Measurements from ENCODE around the gene STXBP1. TPM values are rescaled to one million over a fixed set of nuclear protein-coding genes. Genes with fewer than 3 reads are reported as not detected.
A peak's percentile ranks its signal among the peaks of the same experiment; 100 is the strongest.

Gene STXBP1
- total RNA-seq, 2 experiments from 2014 or later: 17.4 to 17.8 TPM

DNA sequence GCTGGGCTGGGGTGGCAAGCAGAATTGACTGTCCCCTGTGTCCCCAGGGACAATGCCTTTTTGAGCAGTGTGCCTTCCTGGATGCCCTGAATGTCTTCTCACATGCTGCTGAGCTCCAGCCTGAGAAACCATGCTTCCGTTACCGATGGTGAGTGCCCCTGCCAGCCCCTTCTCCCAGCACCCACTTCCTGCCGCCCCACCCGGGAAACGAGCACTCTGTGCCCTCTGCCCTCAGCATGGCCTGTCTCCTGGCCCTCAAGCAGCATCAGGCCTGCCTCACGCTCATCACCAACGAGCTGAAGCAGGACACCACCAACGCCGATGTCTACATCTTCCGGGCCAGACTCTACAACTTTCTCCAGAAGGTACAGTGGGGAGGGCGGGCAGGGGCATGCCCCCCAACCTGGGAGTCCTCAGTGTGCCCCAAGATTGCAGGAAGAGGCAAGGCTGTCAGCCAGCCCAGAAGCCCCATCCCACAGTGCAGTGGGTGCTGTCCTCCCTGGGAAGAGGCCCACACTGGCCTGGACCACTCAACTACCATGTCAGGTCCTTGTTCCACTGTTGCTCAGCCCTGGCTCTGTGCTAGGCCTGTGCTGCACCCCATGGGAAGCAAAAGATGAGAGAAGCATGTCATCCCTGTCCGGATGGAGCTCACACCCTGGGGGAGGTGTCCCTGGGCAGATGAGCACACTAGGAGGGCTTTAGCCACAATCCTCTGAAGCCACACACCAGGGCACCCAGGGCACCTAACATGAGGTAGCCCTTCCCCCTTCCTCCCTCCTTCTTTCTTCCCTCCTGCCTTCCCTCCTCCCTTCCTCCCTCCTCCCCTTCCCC, 108.2 kb downstream of the STXBP1 start:
- peaks cover 28% of the 10 kb centered on the region for H3K4me1 Mint-ChIP-seq (ENCODE audit: low read depth)
- intact Hi-C loops (cut with micrococcal nuclease): no loop called here
- H3K9me3 Mint-ChIP-seq: no peaks in the 10 kb centered on the region
- CTCF ChIA-PET: interaction anchor here (1.2 to 1.5 kb wide), 2 partner anchors 13 to 14 kb away, joined by 3 to 4 read pairs; partner anchors contain the start of gene TOR2A
- no peaks in the 10 kb centered on the region for H3K27me3 Mint-ChIP-seq (ENCODE audit: low read depth)
- peaks cover 2% of the 10 kb centered on the region for H3K36me3 Mint-ChIP-seq (ENCODE audit: low read depth)
- H3K4me3 Mint-ChIP-seq: peak overlapping the region; percentile 29
- peak; percentile 27 for DNase-seq
- peak overlapping the region; percentile 50 for H3K27ac Mint-ChIP-seq

DNA sequence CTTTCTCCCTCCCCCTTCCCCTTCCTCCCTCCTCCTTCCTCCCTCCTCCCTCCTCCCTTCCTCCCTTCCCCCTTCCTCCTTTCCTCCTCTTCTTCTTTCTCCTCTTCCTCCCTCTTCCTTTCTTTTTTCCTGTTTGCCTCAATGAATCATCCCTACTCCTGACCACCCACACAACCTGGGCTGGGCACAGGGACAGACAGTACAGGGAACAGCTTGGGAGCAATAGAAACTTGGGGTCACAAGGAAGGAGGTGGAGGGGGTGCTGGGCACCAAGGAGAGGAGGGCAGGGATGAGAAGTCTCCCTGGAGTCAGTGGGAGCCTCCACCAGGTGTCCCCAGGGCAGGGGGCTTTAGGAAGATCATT, 108.8 kb downstream of the STXBP1 start:
- Mint-ChIP-seq H3K4me3 (no peak overlapping the region), H3K4me1 (ENCODE audit: low read depth) (peaks cover 28% of the 10 kb centered on the region), H3K9me3 (no peaks in the 10 kb centered on the region), H3K27me3 (ENCODE audit: low read depth) (no peaks in the 10 kb centered on the region), H3K36me3 (ENCODE audit: low read depth) (no peaks in the 10 kb centered on the region), H3K27ac (no peak overlapping the region)
- CTCF ChIA-PET: interaction anchor here (1.2 kb wide), 1 partner anchor 14 kb away, joined by 4 read pairs; the partner anchor contains the start of gene TOR2A
- intact Hi-C loops (cut with micrococcal nuclease): no loop called here
- no peak for DNase-seq

DNA sequence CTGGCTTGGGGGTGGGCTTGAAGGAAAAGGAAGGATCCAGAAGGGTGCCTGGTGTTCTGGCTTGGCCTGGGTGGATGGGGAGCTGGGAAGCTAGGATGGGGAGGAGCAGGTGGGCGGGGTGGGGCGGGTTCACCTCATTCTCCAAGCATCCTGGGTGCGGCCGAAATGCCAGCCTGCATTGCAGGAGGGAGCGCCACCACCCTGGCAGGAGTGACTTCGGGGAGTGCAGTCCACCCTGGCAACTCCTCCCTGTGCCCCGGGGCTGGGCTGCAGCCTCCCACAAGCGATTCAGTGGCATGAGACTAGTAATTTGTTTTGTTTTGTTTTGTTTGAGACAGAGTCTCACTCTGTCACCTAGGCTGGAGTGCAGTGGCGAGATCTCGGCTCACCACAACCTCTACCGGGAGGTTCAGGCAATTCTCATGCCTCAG, 109.3 kb downstream of the STXBP1 start:
- no peak for DNase-seq
- no peak overlapping the region for H3K27ac Mint-ChIP-seq
- no peak overlapping the region for H3K4me3 Mint-ChIP-seq
- no peaks in the 10 kb centered on the region for H3K27me3 Mint-ChIP-seq (ENCODE audit: low read depth)
- intact Hi-C loops (cut with micrococcal nuclease): no loop called here
- H3K9me3 Mint-ChIP-seq: no peaks in the 10 kb centered on the region
- CTCF ChIA-PET: interaction anchor here (0.8 to 1.0 kb wide), 2 partner anchors 136 to 153 kb away, joined by 3 read pairs; a partner anchor contains a TSS
- peaks cover 22% of the 10 kb centered on the region for H3K4me1 Mint-ChIP-seq (ENCODE audit: low read depth)
- H3K36me3 Mint-ChIP-seq (ENCODE audit: low read depth): no peaks in the 10 kb centered on the region

DNA sequence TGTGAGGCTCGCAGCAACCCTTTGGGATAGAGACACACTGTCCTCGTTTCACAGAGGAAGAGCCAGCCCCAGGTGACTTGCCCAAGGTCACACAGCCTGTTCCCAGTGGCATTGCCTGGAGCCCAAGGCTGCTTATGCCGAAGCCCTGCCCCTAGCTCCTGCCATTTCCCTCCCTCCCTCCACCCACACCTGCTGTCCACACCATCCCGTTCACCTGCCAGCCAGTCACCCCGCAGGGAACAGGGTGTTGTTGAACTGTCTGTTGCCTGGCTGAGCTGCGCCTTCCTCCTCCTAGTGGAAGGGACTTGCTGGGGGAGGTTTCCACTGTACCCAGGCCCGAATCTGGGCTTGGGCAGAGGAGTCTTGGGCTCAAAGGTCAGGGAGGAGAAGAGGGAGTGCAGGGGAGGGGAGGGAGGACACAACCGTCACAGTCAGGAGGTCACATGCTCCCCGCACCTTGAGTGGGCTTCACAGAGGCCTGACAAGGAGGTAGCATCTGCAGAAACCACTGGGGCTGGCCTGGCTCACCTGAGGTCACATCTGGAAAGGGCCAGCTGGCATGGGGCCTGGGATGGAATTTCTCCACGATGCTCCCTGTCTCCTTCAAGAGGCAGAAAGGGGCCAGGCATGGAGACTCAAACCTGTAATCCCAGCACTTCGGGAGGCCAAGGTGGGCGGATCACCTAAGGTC, 110.1 kb downstream of the STXBP1 start:
- Mint-ChIP-seq H3K36me3 (ENCODE audit: low read depth) (no peaks in the 10 kb centered on the region), H3K27ac (no peak overlapping the region), H3K4me3 (no peak overlapping the region), H3K9me3 (no peaks in the 10 kb centered on the region), H3K4me1 (ENCODE audit: low read depth) (peaks cover 22% of the 10 kb centered on the region), H3K27me3 (ENCODE audit: low read depth) (no peaks in the 10 kb centered on the region)
- CTCF ChIA-PET: interaction anchor here (0.8 to 1.0 kb wide), 2 partner anchors 137 to 154 kb away, joined by 3 read pairs; a partner anchor contains a TSS
- no peak for DNase-seq
- intact Hi-C loops (cut with micrococcal nuclease): no loop called here

DNA sequence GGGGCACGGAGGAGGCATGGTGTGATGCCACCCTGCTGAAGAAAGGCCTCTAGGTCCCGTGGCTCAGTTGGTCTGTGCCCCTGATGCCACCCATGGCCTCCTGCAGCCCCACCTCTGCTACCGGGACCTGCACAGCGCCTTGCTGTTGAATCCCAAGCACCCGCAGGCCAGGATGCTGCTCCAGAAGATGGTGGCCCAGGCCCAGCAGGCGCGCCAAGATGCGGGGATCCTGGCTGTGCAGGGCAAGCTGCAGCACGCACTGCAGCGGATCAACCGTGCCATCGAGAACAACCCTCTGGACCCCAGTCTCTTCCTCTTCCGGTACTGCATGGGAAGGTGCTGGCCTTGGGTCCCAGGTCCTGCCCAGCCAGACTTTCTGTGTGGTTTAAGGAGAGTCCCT, 110.9 kb downstream of the STXBP1 start:
- CTCF ChIA-PET: no interaction called here
- H3K27ac Mint-ChIP-seq: no peak overlapping the region
- H3K9me3 Mint-ChIP-seq: no peaks in the 10 kb centered on the region
- intact Hi-C loops (cut with micrococcal nuclease): no loop called here
- no peaks in the 10 kb centered on the region for H3K27me3 Mint-ChIP-seq (ENCODE audit: low read depth)
- no peak overlapping the region for H3K4me3 Mint-ChIP-seq
- peaks cover 22% of the 10 kb centered on the region for H3K4me1 Mint-ChIP-seq (ENCODE audit: low read depth)
- no peak for DNase-seq
- H3K36me3 Mint-ChIP-seq (ENCODE audit: low read depth): no peaks in the 10 kb centered on the region

DNA sequence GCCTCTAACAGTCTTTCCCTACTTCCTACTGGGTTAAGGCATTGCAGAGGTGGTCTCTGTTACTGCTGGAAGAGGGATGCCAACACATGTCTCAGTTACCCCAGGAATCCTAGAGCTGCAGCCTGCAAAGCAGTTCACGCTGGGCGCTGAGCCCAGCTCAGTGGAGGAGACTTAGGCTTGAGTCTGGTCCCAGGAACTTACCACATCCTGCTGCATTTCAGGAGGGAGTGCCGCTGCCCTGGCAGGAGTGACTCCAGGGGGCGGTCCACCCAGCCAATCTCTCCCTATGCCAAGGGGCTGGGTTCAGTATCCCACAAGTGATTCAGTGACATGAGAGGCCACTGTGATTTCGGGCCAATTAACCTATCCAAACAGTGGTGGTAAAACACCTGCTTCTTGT, 111.4 kb downstream of the STXBP1 start:
- no peak for DNase-seq
- no peaks in the 10 kb centered on the region for H3K36me3 Mint-ChIP-seq (ENCODE audit: low read depth)
- peaks cover 22% of the 10 kb centered on the region for H3K4me1 Mint-ChIP-seq (ENCODE audit: low read depth)
- intact Hi-C loops (cut with micrococcal nuclease): no loop called here
- H3K4me3 Mint-ChIP-seq: no peak overlapping the region
- H3K27ac Mint-ChIP-seq: no peak overlapping the region
- no peaks in the 10 kb centered on the region for H3K9me3 Mint-ChIP-seq
- no peaks in the 10 kb centered on the region for H3K27me3 Mint-ChIP-seq (ENCODE audit: low read depth)
- CTCF ChIA-PET: interaction anchor here (0.7 kb wide), 1 partner anchor 12 kb away, joined by 4 read pairs; the partner anchor contains the start of gene TOR2A

DNA sequence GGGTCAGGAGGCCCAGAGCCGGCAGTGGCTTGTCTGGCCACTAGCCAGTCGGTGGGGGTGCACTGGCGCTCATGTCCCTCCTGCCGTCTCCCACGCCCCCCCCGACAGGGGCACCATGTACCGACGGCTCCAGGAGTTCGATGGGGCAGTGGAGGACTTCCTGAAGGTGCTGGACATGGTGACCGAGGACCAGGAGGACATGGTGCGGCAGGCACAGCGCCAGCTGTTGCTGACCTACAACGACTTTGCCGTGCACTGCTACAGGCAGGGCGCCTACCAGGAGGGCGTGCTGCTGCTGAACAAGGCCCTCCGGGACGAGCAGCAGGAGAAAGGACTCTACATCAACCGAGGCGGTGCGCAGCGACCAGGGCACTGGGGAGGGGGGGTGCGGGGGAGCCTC, 111.9 kb downstream of the STXBP1 start:
- H3K4me3 Mint-ChIP-seq: no peak overlapping the region
- H3K27me3 Mint-ChIP-seq (ENCODE audit: low read depth): no peaks in the 10 kb centered on the region
- CTCF ChIA-PET: interaction anchor here (0.7 kb wide), 1 partner anchor 11 kb away, joined by 4 read pairs; the partner anchor contains the start of gene TOR2A
- peaks cover 22% of the 10 kb centered on the region for H3K4me1 Mint-ChIP-seq (ENCODE audit: low read depth)
- H3K9me3 Mint-ChIP-seq: no peaks in the 10 kb centered on the region
- no peaks in the 10 kb centered on the region for H3K36me3 Mint-ChIP-seq (ENCODE audit: low read depth)
- no peak for DNase-seq
- no peak overlapping the region for H3K27ac Mint-ChIP-seq
- intact Hi-C loops (cut with micrococcal nuclease): no loop called here

DNA sequence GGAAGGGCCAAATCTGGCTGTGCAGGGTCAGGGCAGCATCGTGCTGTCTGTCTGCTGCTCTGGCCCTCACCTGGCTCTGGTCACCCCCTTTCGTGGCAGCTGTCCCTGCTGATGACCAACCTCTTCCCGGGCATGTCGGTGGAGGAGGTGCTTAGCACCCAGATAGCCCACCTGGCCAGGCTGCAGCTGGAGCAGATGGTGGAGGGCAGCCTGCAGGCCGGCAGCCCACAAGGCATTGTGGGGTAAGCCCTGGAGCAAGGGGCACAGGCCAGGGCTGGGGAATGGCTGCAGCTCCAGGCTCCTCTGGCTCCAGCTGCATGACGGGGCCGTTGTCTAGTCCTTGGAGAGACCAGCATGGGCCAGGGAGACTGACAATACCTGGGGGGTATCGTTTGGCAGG, 114.8 kb downstream of the STXBP1 start:
- Mint-ChIP-seq H3K4me1 (ENCODE audit: low read depth) (peaks cover under 1% of the 10 kb centered on the region), H3K27ac (no peak overlapping the region), H3K9me3 (no peaks in the 10 kb centered on the region), H3K27me3 (ENCODE audit: low read depth) (no peaks in the 10 kb centered on the region), H3K4me3 (no peak overlapping the region), H3K36me3 (ENCODE audit: low read depth) (no peaks in the 10 kb centered on the region)
- no peak for DNase-seq
- intact Hi-C loops (cut with micrococcal nuclease): no loop called here
- CTCF ChIA-PET: no interaction called here

DNA sequence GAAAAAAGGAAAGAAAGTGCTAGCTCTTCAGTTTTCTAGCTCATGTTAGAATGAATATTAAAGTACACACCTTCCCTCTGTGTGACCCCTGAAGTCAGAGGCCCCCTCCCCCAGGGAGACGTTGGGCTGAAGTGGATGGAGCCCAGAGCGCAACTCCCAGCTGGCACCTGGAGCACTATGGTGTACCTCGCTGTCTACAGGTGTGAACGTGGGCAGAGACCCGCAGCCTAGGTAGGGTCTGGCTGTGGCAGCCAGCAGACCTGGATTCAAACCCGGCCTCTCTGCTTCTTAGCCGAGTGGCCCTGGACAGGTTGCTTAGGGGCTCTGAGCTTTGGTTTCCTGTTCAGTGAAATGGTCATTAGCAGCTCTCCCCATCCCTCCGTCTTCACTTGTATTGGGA, 116.7 kb downstream of the STXBP1 start:
- Mint-ChIP-seq H3K27me3 (ENCODE audit: low read depth) (no peaks in the 10 kb centered on the region), H3K27ac (no peak overlapping the region), H3K4me3 (no peak overlapping the region), H3K36me3 (ENCODE audit: low read depth) (no peaks in the 10 kb centered on the region), H3K9me3 (no peaks in the 10 kb centered on the region), H3K4me1 (ENCODE audit: low read depth) (peaks cover 3% of the 10 kb centered on the region)
- no peak for DNase-seq
- CTCF ChIA-PET: interaction anchor here (1.2 to 1.3 kb wide), 2 partner anchors 192 to 225 kb away, joined by 3 to 4 read pairs; no protein-coding TSS in a partner anchor
- intact Hi-C loops (cut with micrococcal nuclease): no loop called here

DNA sequence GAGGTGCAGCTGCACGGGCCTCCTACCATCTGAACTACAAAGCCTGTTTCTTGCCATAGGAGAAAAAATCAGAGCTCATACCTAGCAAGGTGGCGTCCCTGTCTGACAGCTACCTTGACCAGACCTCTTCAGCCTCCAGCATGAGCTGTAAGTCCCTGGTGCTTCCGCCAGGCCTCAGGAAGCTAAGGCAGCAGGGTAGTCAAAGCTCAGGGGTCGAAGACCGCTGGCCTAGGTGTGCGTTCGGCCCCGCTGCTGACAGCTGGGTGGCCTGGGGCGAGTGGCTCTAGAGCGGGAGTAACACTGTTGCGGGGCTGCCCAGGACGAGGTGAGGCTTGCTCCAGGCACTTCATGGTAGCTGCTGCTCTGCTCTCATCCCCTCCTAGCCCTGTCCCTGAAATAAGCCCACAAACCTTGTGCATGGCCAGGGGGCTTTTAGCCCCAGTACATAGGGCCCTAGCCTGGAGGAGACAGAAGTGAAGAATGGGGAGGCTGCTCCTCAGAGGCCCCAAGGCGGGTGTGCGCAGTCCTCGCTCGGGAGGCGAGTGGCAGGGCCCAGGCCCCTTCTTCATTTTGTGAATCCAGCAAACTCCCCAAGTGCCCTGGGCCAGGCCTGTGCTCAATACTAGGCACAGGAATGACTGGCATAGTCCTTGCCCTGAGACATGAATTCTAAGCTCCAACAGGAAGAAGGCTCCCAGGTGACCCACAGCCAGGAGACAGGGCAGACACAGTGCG, 117.6 kb downstream of the STXBP1 start:
- H3K36me3 Mint-ChIP-seq (ENCODE audit: low read depth): no peaks in the 10 kb centered on the region
- CTCF ChIA-PET: interaction anchor here (0.9 to 1.3 kb wide), 3 partner anchors 119 to 226 kb away, joined by 3 to 4 read pairs (median 3); no protein-coding TSS in a partner anchor
- intact Hi-C loops (cut with micrococcal nuclease): no loop called here
- no peak overlapping the region for H3K27ac Mint-ChIP-seq
- DNase-seq: no peak
- no peak overlapping the region for H3K4me3 Mint-ChIP-seq
- no peaks in the 10 kb centered on the region for H3K9me3 Mint-ChIP-seq
- peaks cover 8% of the 10 kb centered on the region for H3K4me1 Mint-ChIP-seq (ENCODE audit: low read depth)
- no peaks in the 10 kb centered on the region for H3K27me3 Mint-ChIP-seq (ENCODE audit: low read depth)

DNA sequence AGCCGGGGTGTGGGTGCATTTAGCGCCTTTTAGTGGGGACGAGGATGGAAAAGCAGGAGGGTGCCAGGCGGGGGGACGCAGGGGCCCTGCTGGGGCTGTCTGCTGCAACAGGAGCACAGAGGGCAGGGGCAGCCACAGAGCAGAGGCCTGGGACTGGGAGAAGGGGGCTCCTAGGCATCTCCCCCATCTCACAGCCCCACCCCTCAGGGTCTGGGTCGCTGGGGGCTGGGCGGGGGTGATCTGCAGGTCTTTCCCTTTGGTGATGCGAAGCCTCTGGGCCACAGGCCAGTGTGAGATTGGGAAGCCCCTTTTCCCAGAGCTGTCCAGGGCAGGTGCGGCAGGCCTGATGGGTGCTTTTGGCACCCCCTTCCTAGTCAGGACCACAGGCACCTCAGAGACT, 118.2 kb downstream of the STXBP1 start:
- CTCF ChIA-PET: interaction anchor here (0.6 kb wide), 2 partner anchors 143 to 155 kb away, joined by 3 to 4 read pairs; no protein-coding TSS in a partner anchor
- intact Hi-C loops (cut with micrococcal nuclease): no loop called here
- H3K4me3 Mint-ChIP-seq: no peak overlapping the region
- H3K4me1 Mint-ChIP-seq (ENCODE audit: low read depth): peaks cover 9% of the 10 kb centered on the region
- DNase-seq: no peak
- no peaks in the 10 kb centered on the region for H3K36me3 Mint-ChIP-seq (ENCODE audit: low read depth)
- no peak overlapping the region for H3K27ac Mint-ChIP-seq
- H3K9me3 Mint-ChIP-seq: no peaks in the 10 kb centered on the region
- H3K27me3 Mint-ChIP-seq (ENCODE audit: low read depth): no peaks in the 10 kb centered on the region

Data from activated naive CD4-positive, alpha-beta T cell treated with anti-CD3 and anti-CD28 coated beads for 36 hours (primary cell).